ENCODE data around the gene DCTN4.
"Not testable (repeated sequence)": the region's sequence is repeated elsewhere in the genome, so short reads cannot be mapped to it uniquely, and the experiment has no call there.

Gene DCTN4

GRCh38 chr5:150742455-150743141, 16.2 kb downstream of the DCTN4 start:
- H3K4me1 ChIP-seq (ENCODE audit: control insufficient read depth, insufficient read depth, low read length); H3K9me3 ChIP-seq (ENCODE audit: control insufficient read depth, low read length); H3K27me3 ChIP-seq (ENCODE audit: control insufficient read depth, insufficient read depth, low read length, poor library complexity, severe bottlenecking); H3K27ac ChIP-seq (ENCODE audit: insufficient read depth, low read depth, low read length, poor library complexity, severe bottlenecking); H3K36me3 ChIP-seq (ENCODE audit: control insufficient read depth, insufficient read depth, low read length); H3K4me3 ChIP-seq (ENCODE audit: insufficient read depth, low read depth, low read length): not testable (repeated sequence)
- 94 to 95% methylated on average over 18 of the region's 18 CpGs for WGBS, 2 experiments

GRCh38 chr5:150740992-150741391, 17.8 kb downstream of the DCTN4 start:
- H3K36me3 ChIP-seq (ENCODE audit: control insufficient read depth, insufficient read depth, low read length): peaks cover 3% of the 10 kb centered on the region

GRCh38 chr5:150738862-150739261, 20.0 kb downstream of the DCTN4 start:
- 91% methylated on average over 7 of the region's 7 CpGs for WGBS, 2 experiments
- Histone ChIP-seq H3K27ac (ENCODE audit: insufficient read depth, low read depth, low read length, poor library complexity, severe bottlenecking) (no peak overlapping the region), H3K36me3 (ENCODE audit: control insufficient read depth, insufficient read depth, low read length) (peaks cover 3% of the 10 kb centered on the region)

More at GRCh38 chr5:150740992-150741391, 17.8 kb downstream of the DCTN4 start:
- Histone ChIP-seq H3K4me3 (ENCODE audit: insufficient read depth, low read depth, low read length) (no peak overlapping the region), H3K4me1 (ENCODE audit: control insufficient read depth, insufficient read depth, low read length) (no peaks in the 10 kb centered on the region), H3K27ac (ENCODE audit: insufficient read depth, low read depth, low read length, poor library complexity, severe bottlenecking) (no peak overlapping the region), H3K27me3 (ENCODE audit: control insufficient read depth, insufficient read depth, low read length, poor library complexity, severe bottlenecking) (no peaks in the 10 kb centered on the region), H3K9me3 (ENCODE audit: control insufficient read depth, low read length) (no peaks in the 10 kb centered on the region)

GRCh38 chr5:150734579-150735384, 24.0 kb downstream of the DCTN4 start:
- Histone ChIP-seq H3K27me3 (ENCODE audit: control insufficient read depth, insufficient read depth, low read length, poor library complexity, severe bottlenecking) (no peaks in the 10 kb centered on the region), H3K4me3 (ENCODE audit: insufficient read depth, low read depth, low read length) (no peak overlapping the region), H3K27ac (ENCODE audit: insufficient read depth, low read depth, low read length, poor library complexity, severe bottlenecking) (no peak overlapping the region), H3K4me1 (ENCODE audit: control insufficient read depth, insufficient read depth, low read length) (no peaks in the 10 kb centered on the region), H3K36me3 (ENCODE audit: control insufficient read depth, insufficient read depth, low read length) (peaks cover 26% of the 10 kb centered on the region), H3K9me3 (ENCODE audit: control insufficient read depth, low read length) (no peaks in the 10 kb centered on the region)
- WGBS, 2 experiments: 90 to 91% methylated on average over 7 of the region's 7 CpGs

More at GRCh38 chr5:150738862-150739261, 20.0 kb downstream of the DCTN4 start:
- Histone ChIP-seq H3K9me3 (ENCODE audit: control insufficient read depth, low read length) (no peaks in the 10 kb centered on the region), H3K4me1 (ENCODE audit: control insufficient read depth, insufficient read depth, low read length) (no peaks in the 10 kb centered on the region), H3K4me3 (ENCODE audit: insufficient read depth, low read depth, low read length) (no peak overlapping the region), H3K27me3 (ENCODE audit: control insufficient read depth, insufficient read depth, low read length, poor library complexity, severe bottlenecking) (no peaks in the 10 kb centered on the region)

GRCh38 chr5:150731669-150732242, 27.1 kb downstream of the DCTN4 start:
- Histone ChIP-seq H3K4me3 (ENCODE audit: insufficient read depth, low read depth, low read length) (no peak overlapping the region), H3K9me3 (ENCODE audit: control insufficient read depth, low read length) (no peaks in the 10 kb centered on the region), H3K4me1 (ENCODE audit: control insufficient read depth, insufficient read depth, low read length) (no peaks in the 10 kb centered on the region), H3K27me3 (ENCODE audit: control insufficient read depth, insufficient read depth, low read length, poor library complexity, severe bottlenecking) (no peaks in the 10 kb centered on the region), H3K36me3 (ENCODE audit: control insufficient read depth, insufficient read depth, low read length) (peaks cover 32% of the 10 kb centered on the region), H3K27ac (ENCODE audit: insufficient read depth, low read depth, low read length, poor library complexity, severe bottlenecking) (no peak overlapping the region)
- 95 to 96% methylated on average over 5 to 6 of the region's 6 CpGs for WGBS, 2 experiments

GRCh38 chr5:150729859-150730258, 29.0 kb downstream of the DCTN4 start:
- 52 to 70% methylated on average over 2 of the region's 4 CpGs for WGBS, 2 experiments
- H3K4me1 ChIP-seq (ENCODE audit: control insufficient read depth, insufficient read depth, low read length): no peaks in the 10 kb centered on the region
- no peak overlapping the region for H3K27ac ChIP-seq (ENCODE audit: insufficient read depth, low read depth, low read length, poor library complexity, severe bottlenecking)
- no peaks in the 10 kb centered on the region for H3K9me3 ChIP-seq (ENCODE audit: control insufficient read depth, low read length)
- no peak overlapping the region for H3K4me3 ChIP-seq (ENCODE audit: insufficient read depth, low read depth, low read length)
- peaks cover 40% of the 10 kb centered on the region for H3K36me3 ChIP-seq (ENCODE audit: control insufficient read depth, insufficient read depth, low read length)
- H3K27me3 ChIP-seq (ENCODE audit: control insufficient read depth, insufficient read depth, low read length, poor library complexity, severe bottlenecking): no peaks in the 10 kb centered on the region

- H3K36me3 ChIP-seq (ENCODE audit: control insufficient read depth, insufficient read depth, low read length): peaks cover 11% of the 10 kb centered on the region
Measured at GRCh38 chr5:150723845-150724244, 35.0 kb downstream of the DCTN4 start.

GRCh38 chr5:150710165-150710564, 48.7 kb downstream of the DCTN4 start:
- 58 to 88% methylated on average over 1 to 2 of the region's 2 CpGs for WGBS, 2 experiments
- H3K9me3 ChIP-seq (ENCODE audit: control insufficient read depth, low read length): no peaks in the 10 kb centered on the region
- H3K4me1 ChIP-seq (ENCODE audit: control insufficient read depth, insufficient read depth, low read length): no peaks in the 10 kb centered on the region
- no peak overlapping the region for H3K4me3 ChIP-seq (ENCODE audit: insufficient read depth, low read depth, low read length)
- H3K36me3 ChIP-seq (ENCODE audit: control insufficient read depth, insufficient read depth, low read length): peaks cover 26% of the 10 kb centered on the region
- no peak overlapping the region for H3K27ac ChIP-seq (ENCODE audit: insufficient read depth, low read depth, low read length, poor library complexity, severe bottlenecking)
- H3K27me3 ChIP-seq (ENCODE audit: control insufficient read depth, insufficient read depth, low read length, poor library complexity, severe bottlenecking): no peaks in the 10 kb centered on the region

More at GRCh38 chr5:150723845-150724244, 35.0 kb downstream of the DCTN4 start:
- Histone ChIP-seq H3K27ac (ENCODE audit: insufficient read depth, low read depth, low read length, poor library complexity, severe bottlenecking) (no peak overlapping the region), H3K9me3 (ENCODE audit: control insufficient read depth, low read length) (no peaks in the 10 kb centered on the region), H3K4me3 (ENCODE audit: insufficient read depth, low read depth, low read length) (no peak overlapping the region), H3K4me1 (ENCODE audit: control insufficient read depth, insufficient read depth, low read length) (no peaks in the 10 kb centered on the region), H3K27me3 (ENCODE audit: control insufficient read depth, insufficient read depth, low read length, poor library complexity, severe bottlenecking) (no peaks in the 10 kb centered on the region)
- 100% methylated on average over 1 of the region's 2 CpGs for whole genome bisulfite sequencing, 2 experiments

- Histone ChIP-seq H3K36me3 (ENCODE audit: control insufficient read depth, insufficient read depth, low read length) (peaks cover 13% of the 10 kb centered on the region), H3K27ac (ENCODE audit: insufficient read depth, low read depth, low read length, poor library complexity, severe bottlenecking) (no peak overlapping the region), H3K4me3 (ENCODE audit: insufficient read depth, low read depth, low read length) (no peak overlapping the region)
Measured at GRCh38 chr5:150706776-150707390, 51.9 kb downstream of the DCTN4 start.

GRCh38 chr5:150703762-150704161, 55.1 kb downstream of the DCTN4 start:
- Histone ChIP-seq H3K4me1 (ENCODE audit: control insufficient read depth, insufficient read depth, low read length) (peaks cover 5% of the 10 kb centered on the region), H3K27me3 (ENCODE audit: control insufficient read depth, insufficient read depth, low read length, poor library complexity, severe bottlenecking) (no peaks in the 10 kb centered on the region), H3K4me3 (ENCODE audit: insufficient read depth, low read depth, low read length) (no peak overlapping the region), H3K27ac (ENCODE audit: insufficient read depth, low read depth, low read length, poor library complexity, severe bottlenecking) (no peak overlapping the region), H3K36me3 (ENCODE audit: control insufficient read depth, insufficient read depth, low read length) (no peaks in the 10 kb centered on the region), H3K9me3 (ENCODE audit: control insufficient read depth, low read length) (no peaks in the 10 kb centered on the region)
- 90 to 92% methylated on average over 3 of the region's 3 CpGs for WGBS, 2 experiments

More at GRCh38 chr5:150706776-150707390, 51.9 kb downstream of the DCTN4 start:
- no peaks in the 10 kb centered on the region for H3K27me3 ChIP-seq (ENCODE audit: control insufficient read depth, insufficient read depth, low read length, poor library complexity, severe bottlenecking)
- no peaks in the 10 kb centered on the region for H3K9me3 ChIP-seq (ENCODE audit: control insufficient read depth, low read length)
- WGBS, 2 experiments: 96 to 97% methylated on average over 4 of the region's 4 CpGs
- H3K4me1 ChIP-seq (ENCODE audit: control insufficient read depth, insufficient read depth, low read length): no peaks in the 10 kb centered on the region

Measured in ectodermal cell (in vitro differentiated cells).